B cell (primary cell): ENCODE results near the gene CST1.

ENCODE experiments used
- CTCF ChIP-seq: fragments of 200-600 bp; IDR thresholded peaks from one replicate; pipeline ENCODE4 v1.8.0; 2022; ENCODE audit warnings: antibody characterized with exemption, mild to moderate bottlenecking
- EZH2 ChIP-seq: IDR thresholded peaks from 2 replicates; pipeline ENCODE4 v1.6.1; 2012; ENCODE audit warnings: borderline replicate concordance, low read depth, mild to moderate bottlenecking, moderate library complexity, low read length; ENCODE audit not compliant: insufficient read depth, poor library complexity, severe bottlenecking

- TF ChIP-seq CTCF: no peak
- TF ChIP-seq EZH2: no peak
Observed at GRCh38 chr20:23759306-23759940, 8.7 kb upstream of the CST1 start.
